ENCODE data around the gene ARID3A.

DNA sequence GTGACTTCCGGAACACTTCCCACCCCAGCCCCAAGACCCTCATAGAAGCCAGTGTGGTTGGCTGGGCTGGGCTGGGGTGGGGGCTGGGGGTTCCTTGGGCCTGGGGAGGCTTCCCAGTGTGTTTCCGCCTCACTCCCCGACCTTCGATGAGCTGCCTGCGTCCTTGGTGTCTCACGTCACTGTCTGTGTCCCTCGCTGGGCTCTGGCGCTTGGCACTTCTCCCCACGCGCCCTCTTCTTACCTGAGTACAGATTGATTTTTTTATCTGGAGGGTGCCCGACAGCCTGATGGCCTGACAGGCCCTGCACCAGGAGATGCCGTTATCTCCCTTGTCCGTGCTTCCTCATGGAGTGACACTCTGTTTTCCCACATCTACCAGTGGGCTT lies 66.8 kb downstream of the ARID3A start:
- TF ChIP-seq, protein P1, sequence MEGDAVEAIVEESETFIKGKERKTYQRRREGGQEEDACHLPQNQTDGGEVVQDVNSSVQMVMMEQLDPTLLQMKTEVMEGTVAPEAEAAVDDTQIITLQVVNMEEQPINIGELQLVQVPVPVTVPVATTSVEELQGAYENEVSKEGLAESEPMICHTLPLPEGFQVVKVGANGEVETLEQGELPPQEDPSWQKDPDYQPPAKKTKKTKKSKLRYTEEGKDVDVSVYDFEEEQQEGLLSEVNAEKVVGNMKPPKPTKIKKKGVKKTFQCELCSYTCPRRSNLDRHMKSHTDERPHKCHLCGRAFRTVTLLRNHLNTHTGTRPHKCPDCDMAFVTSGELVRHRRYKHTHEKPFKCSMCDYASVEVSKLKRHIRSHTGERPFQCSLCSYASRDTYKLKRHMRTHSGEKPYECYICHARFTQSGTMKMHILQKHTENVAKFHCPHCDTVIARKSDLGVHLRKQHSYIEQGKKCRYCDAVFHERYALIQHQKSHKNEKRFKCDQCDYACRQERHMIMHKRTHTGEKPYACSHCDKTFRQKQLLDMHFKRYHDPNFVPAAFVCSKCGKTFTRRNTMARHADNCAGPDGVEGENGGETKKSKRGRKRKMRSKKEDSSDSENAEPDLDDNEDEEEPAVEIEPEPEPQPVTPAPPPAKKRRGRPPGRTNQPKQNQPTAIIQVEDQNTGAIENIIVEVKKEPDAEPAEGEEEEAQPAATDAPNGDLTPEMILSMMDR (conservative IDR thresholded peaks at IDR 0.05; ENCODE audit: low read length) = no peak
- TF ChIP-seq EZH2phosphoT487 (IDR thresholded peaks at IDR 0.05; ENCODE audit: borderline replicate concordance) = no peak

All from Loucy (cell line).